Uterus (tissue), 2 donors: ENCODE results near the gene RAD51B.

Experiments
- CTCF ChIP-seq, 4 experiments: fragments of 200-600 bp in 2 of 4; fragments of 450-650 bp in 2 of 4; sonication (generic) in 2 of 4; IDR thresholded peaks; one replicate each; pipeline ENCODE4 v1.5.1; 2016 to 2019; ENCODE audit warnings: antibody characterized with exemption in 4 of 4, mild to moderate bottlenecking in 2 of 4, moderate library complexity in 1 of 4
- POLR2A ChIP-seq, 2 donors: fragments of 450-650 bp; IDR thresholded peaks; one replicate each; pipeline ENCODE4 v1.6.1; 2016; ENCODE audit warnings: antibody characterized with exemption in 2 of 2, mild to moderate bottlenecking in 1 of 2, moderate library complexity in 1 of 2

GRCh38 chr14:68504861-68505260 is 685.3 kb downstream of the RAD51B start:
- TF ChIP-seq CTCF (IDR thresholded peaks at IDR 0.05) = no peak
- no peak for TF ChIP-seq POLR2A (IDR thresholded peaks at IDR 0.05)
